ENCODE measurements around the gene CFHR5. TPM values are rescaled to one million over a fixed set of nuclear protein-coding genes. Genes with fewer than 3 reads are reported as not detected.
A peak's percentile ranks its signal among the peaks of the same experiment; 100 is the strongest.

CFHR5 gene
- total and polyA plus RNA-seq, 4 donors: 3.4 to 110 (median 49.1) TPM

DNA sequence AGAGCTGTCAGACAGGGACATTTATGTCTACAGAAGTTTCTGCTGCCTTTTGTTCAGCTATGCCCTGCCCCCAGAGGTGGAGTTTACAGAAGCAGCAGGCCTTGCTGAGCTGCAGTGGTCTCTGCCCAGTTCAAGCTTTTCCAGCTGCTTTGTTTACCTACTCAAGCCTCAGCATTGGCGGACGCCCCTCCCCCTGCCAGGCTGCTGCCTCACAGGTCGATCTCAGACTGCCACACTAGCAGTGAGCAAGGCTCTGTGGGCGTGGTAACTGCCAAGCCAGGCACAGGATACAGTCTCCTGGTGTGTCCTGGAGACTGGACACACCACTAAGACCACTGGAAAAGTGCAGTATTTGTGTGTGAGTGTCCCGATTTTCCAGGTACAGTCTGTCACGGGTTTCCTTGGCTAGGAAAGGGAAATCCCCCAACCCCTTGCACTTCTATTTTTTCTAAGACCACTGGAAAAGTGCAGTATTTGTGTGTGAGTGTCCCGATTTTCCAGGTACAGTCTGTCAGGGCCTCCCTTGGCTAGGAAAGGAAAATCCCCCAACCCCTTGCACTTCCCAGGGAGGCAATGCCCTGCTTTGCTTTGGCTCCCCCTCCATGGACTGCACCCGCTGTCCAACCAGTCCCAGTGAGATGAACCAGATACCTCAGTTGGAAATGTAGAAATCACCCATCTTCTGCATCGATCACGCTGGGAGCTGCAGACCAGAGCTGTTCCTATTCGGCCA is 14.7 kb downstream of the CFHR5 start (continued):
- TF ChIP-seq FOXA1 (IDR thresholded peaks at IDR 0.05): peak; percentile 88

DNA sequence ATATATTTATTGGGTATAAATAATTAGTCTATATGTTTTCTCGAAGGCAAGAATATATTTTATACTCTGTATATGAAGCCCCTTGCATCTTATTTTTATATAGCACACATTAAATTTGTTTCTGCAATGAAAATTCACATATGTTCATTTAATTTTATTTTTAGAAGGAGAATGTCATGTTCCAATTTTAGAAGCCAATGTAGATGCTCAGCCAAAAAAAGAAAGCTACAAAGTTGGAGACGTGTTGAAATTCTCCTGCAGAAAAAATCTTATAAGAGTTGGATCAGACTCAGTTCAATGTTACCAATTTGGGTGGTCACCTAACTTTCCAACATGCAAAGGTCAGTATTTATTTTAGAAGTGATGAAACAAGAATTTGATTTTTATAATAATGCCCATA is 16.6 kb downstream of the CFHR5 start:
- Histone ChIP-seq H3K4me3 (ENCODE audit: low read depth in 1 of 3, low read length in 3 of 3) (no peak overlapping the region), H3K9me3 (ENCODE audit: control insufficient read depth in 4 of 4, low read length in 3 of 4) (no peaks in the 10 kb centered on the region), H3K4me1 (ENCODE audit: control insufficient read depth in 4 of 4, insufficient read depth in 4 of 4, low read length in 3 of 4) (peaks cover 4 to 14% (median 8%) of the 10 kb centered on the region in 4 donors), H3K27me3 (ENCODE audit: control insufficient read depth in 4 of 4, insufficient read depth in 4 of 4, low read length in 3 of 4) (no peaks in the 10 kb centered on the region), H3K36me3 (ENCODE audit: control insufficient read depth in 4 of 4, insufficient read depth in 3 of 4, low read depth in 1 of 4, low read length in 3 of 4) (peaks cover 0 to 8% (median 2%) of the 10 kb centered on the region in 4 donors), H3K9ac (ENCODE audit: low read depth in 1 of 2, low read length in 2 of 2) (no peak overlapping the region), H3K27ac (ENCODE audit: low read depth in 1 of 2, low read length in 2 of 2) (no peak overlapping the region)
- TF ChIP-seq, protein P1, sequence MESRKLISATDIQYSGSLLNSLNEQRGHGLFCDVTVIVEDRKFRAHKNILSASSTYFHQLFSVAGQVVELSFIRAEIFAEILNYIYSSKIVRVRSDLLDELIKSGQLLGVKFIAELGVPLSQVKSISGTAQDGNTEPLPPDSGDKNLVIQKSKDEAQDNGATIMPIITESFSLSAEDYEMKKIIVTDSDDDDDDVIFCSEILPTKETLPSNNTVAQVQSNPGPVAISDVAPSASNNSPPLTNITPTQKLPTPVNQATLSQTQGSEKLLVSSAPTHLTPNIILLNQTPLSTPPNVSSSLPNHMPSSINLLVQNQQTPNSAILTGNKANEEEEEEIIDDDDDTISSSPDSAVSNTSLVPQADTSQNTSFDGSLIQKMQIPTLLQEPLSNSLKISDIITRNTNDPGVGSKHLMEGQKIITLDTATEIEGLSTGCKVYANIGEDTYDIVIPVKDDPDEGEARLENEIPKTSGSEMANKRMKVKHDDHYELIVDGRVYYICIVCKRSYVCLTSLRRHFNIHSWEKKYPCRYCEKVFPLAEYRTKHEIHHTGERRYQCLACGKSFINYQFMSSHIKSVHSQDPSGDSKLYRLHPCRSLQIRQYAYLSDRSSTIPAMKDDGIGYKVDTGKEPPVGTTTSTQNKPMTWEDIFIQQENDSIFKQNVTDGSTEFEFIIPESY (IDR thresholded peaks at IDR 0.05): no peak
- TF ChIP-seq SP1 (IDR thresholded peaks at IDR 0.05) (no peak), FOXA1 (IDR thresholded peaks at IDR 0.05) (no peak)
- TF ChIP-seq, protein P2, sequence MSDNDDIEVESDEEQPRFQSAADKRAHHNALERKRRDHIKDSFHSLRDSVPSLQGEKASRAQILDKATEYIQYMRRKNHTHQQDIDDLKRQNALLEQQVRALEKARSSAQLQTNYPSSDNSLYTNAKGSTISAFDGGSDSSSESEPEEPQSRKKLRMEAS (IDR thresholded peaks at IDR 0.05): no peak
- WGBS: 84% methylated on average over 2 of the region's 2 CpGs
- no peak for DNase-seq (ENCODE audit: low spot score)

DNA sequence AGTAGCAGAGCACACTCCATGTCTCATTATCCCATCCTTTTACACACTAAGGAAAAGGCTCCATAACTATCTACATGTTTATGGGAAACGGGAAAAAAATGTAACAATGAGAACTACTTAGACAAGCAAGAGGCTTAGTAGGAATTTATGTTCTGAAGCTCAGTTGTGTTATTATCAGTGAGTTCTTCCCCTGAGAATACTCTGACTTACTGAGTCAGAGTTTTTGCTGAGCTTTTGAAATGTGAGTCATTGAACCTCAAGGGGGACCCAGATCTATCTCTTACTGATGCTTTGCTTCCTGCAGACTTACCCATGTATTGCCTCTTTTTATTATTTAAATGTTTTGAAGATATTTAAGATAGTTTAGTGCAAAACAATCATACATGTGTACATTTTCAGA is 20.1 kb downstream of the CFHR5 start:
- TF ChIP-seq RXRA (IDR thresholded peaks at IDR 0.05) (no peak), RAD21 (IDR thresholded peaks at IDR 0.05) (no peak), TAF1 (conservative IDR thresholded peaks at IDR 0.05) (no peak), EGR1 (IDR thresholded peaks at IDR 0.05; ENCODE audit: low read depth in 2 of 2) (no peak), GABPA (IDR thresholded peaks at IDR 0.05 in 1 of 2, conservative IDR thresholded peaks at IDR 0.05 in 1 of 2) (no peak), HNF4G (IDR thresholded peaks at IDR 0.05) (no peak), YY1 (IDR thresholded peaks at IDR 0.05) (no peak), FOXA2 (IDR thresholded peaks at IDR 0.05) (no peak), HNF4A (conservative IDR thresholded peaks at IDR 0.05) (no peak), SP1 (IDR thresholded peaks at IDR 0.05) (no peak), JUND (IDR thresholded peaks at IDR 0.05) (no peak), FOXA1 (IDR thresholded peaks at IDR 0.05) (no peak), NR2F2 (IDR thresholded peaks at IDR 0.05) (no peak)
- TF ChIP-seq, protein P1 (IDR thresholded peaks at IDR 0.05): no peak
- TF ChIP-seq, protein P3, sequence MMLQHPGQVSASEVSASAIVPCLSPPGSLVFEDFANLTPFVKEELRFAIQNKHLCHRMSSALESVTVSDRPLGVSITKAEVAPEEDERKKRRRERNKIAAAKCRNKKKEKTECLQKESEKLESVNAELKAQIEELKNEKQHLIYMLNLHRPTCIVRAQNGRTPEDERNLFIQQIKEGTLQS (IDR thresholded peaks at IDR 0.05): no peak
- TF ChIP-seq, protein P2 (IDR thresholded peaks at IDR 0.05): no peak
- TF ChIP-seq, protein P4, sequence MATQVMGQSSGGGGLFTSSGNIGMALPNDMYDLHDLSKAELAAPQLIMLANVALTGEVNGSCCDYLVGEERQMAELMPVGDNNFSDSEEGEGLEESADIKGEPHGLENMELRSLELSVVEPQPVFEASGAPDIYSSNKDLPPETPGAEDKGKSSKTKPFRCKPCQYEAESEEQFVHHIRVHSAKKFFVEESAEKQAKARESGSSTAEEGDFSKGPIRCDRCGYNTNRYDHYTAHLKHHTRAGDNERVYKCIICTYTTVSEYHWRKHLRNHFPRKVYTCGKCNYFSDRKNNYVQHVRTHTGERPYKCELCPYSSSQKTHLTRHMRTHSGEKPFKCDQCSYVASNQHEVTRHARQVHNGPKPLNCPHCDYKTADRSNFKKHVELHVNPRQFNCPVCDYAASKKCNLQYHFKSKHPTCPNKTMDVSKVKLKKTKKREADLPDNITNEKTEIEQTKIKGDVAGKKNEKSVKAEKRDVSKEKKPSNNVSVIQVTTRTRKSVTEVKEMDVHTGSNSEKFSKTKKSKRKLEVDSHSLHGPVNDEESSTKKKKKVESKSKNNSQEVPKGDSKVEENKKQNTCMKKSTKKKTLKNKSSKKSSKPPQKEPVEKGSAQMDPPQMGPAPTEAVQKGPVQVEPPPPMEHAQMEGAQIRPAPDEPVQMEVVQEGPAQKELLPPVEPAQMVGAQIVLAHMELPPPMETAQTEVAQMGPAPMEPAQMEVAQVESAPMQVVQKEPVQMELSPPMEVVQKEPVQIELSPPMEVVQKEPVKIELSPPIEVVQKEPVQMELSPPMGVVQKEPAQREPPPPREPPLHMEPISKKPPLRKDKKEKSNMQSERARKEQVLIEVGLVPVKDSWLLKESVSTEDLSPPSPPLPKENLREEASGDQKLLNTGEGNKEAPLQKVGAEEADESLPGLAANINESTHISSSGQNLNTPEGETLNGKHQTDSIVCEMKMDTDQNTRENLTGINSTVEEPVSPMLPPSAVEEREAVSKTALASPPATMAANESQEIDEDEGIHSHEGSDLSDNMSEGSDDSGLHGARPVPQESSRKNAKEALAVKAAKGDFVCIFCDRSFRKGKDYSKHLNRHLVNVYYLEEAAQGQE (IDR thresholded peaks at IDR 0.05): no peak
- TF ChIP-seq, protein P5, sequence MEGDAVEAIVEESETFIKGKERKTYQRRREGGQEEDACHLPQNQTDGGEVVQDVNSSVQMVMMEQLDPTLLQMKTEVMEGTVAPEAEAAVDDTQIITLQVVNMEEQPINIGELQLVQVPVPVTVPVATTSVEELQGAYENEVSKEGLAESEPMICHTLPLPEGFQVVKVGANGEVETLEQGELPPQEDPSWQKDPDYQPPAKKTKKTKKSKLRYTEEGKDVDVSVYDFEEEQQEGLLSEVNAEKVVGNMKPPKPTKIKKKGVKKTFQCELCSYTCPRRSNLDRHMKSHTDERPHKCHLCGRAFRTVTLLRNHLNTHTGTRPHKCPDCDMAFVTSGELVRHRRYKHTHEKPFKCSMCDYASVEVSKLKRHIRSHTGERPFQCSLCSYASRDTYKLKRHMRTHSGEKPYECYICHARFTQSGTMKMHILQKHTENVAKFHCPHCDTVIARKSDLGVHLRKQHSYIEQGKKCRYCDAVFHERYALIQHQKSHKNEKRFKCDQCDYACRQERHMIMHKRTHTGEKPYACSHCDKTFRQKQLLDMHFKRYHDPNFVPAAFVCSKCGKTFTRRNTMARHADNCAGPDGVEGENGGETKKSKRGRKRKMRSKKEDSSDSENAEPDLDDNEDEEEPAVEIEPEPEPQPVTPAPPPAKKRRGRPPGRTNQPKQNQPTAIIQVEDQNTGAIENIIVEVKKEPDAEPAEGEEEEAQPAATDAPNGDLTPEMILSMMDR (IDR thresholded peaks at IDR 0.05; ENCODE audit: low read depth, low read length, missing input control): no peak
- no peak overlapping the region for H3K9ac ChIP-seq (ENCODE audit: low read depth in 1 of 2, low read length in 2 of 2)
- no peak overlapping the region for H3K4me3 ChIP-seq (ENCODE audit: low read depth in 1 of 3, low read length in 3 of 3)
- 87% methylated on average over 1 of the region's 1 CpG for WGBS
- no peak for DNase-seq (ENCODE audit: low spot score)
- no peaks in the 10 kb centered on the region for H3K27me3 ChIP-seq (ENCODE audit: control insufficient read depth in 4 of 4, insufficient read depth in 4 of 4, low read length in 3 of 4)
- H3K36me3 ChIP-seq (ENCODE audit: control insufficient read depth in 4 of 4, insufficient read depth in 3 of 4, low read depth in 1 of 4, low read length in 3 of 4): peaks cover 0 to 8% (median 4%) of the 10 kb centered on the region in 4 donors
- peaks cover 0 to 1% (median under 1%) of the 10 kb centered on the region in 4 donors for H3K4me1 ChIP-seq (ENCODE audit: control insufficient read depth in 4 of 4, insufficient read depth in 4 of 4, low read length in 3 of 4)
- no peak overlapping the region for H3K27ac ChIP-seq (ENCODE audit: low read depth in 1 of 2, low read length in 2 of 2)
- no peaks in the 10 kb centered on the region for H3K9me3 ChIP-seq (ENCODE audit: control insufficient read depth in 4 of 4, low read length in 3 of 4)
